Measurements from ENCODE around the gene XDH. TPM values are rescaled to one million over a fixed set of nuclear protein-coding genes. Genes with fewer than 3 reads are reported as not detected.

Gene XDH
- total RNA-seq, 1 experiment from 2014 or later, result 0.08 TPM

- no peak overlapping the region for H3K27ac ChIP-seq (ENCODE audit: low read length)
- CTCF ChIA-PET, result no interaction called here
- DNase-seq (ENCODE audit: low read depth, low spot score), result no peak
- H3K4me3 ChIP-seq (ENCODE audit: low read depth in 2 of 2, low read length in 2 of 2), result peak overlapping the region; percentile 3 to 17; a peak in 2 of 4 replicates
- intact Hi-C loops (cut with micrococcal nuclease; ENCODE audit: unreplicated experiment) (no loop called here), in situ Hi-C loops (cut with HindIII; ENCODE audit: low pct_unique_long_range_greater_than_20kb, low sequenced_read_pairs) (no loop called here)
- ATAC-seq, result no peak; the same call in 1 of the 2 replicates
- no peaks in the 10 kb centered on the region for H3K4me1 ChIP-seq (ENCODE audit: control insufficient read depth, insufficient read depth, low read length)
- POLR2A ChIA-PET, result no interaction called here
- no TSS peak for BruUV-seq (replicated peaks)
- H3K27me3 ChIP-seq (ENCODE audit: control insufficient read depth, insufficient read depth, low read length), result peaks cover 3% of the 10 kb centered on the region; the same call in 1 of the 2 replicates
- no peak for TF ChIP-seq REST (IDR thresholded peaks at IDR 0.05; ENCODE audit: insufficient read depth in 1 of 2, low read depth in 2 of 2, low read length in 1 of 2)
- no peak for TF ChIP-seq POLR2AphosphoS5 (IDR thresholded peaks at IDR 0.05; ENCODE audit: low read depth, low read length)
- TF ChIP-seq SIN3A (IDR thresholded peaks at IDR 0.05; ENCODE audit: borderline replicate concordance, insufficient read depth, low read depth, low read length), result no peak
- no peak for TF ChIP-seq TCF7L2 (IDR thresholded peaks at IDR 0.05; ENCODE audit: low read depth, low read length)
- H3K9me3 ChIP-seq (ENCODE audit: control insufficient read depth, insufficient read depth, low read depth, low read length), result no peaks in the 10 kb centered on the region
- H3K36me3 ChIP-seq (ENCODE audit: control insufficient read depth, insufficient read depth, low read length), result no peaks in the 10 kb centered on the region
Observed at GRCh38 chr2:31324016-31324633, 90.4 kb downstream of the XDH start.

GRCh38 chr2:31322371-31322770 lies 92.2 kb downstream of the XDH start:
- ChIA-PET CTCF (no interaction called here), POLR2A (no interaction called here)
- Histone ChIP-seq H3K4me3 (ENCODE audit: low read depth in 2 of 2, low read length in 2 of 2) (no peak overlapping the region), H3K27me3 (ENCODE audit: control insufficient read depth, insufficient read depth, low read length) (peaks cover 3% of the 10 kb centered on the region; the same call in 1 of the 2 replicates), H3K27ac (ENCODE audit: low read length) (no peak overlapping the region), H3K4me1 (ENCODE audit: control insufficient read depth, insufficient read depth, low read length) (no peaks in the 10 kb centered on the region), H3K36me3 (ENCODE audit: control insufficient read depth, insufficient read depth, low read length) (no peaks in the 10 kb centered on the region), H3K9me3 (ENCODE audit: control insufficient read depth, insufficient read depth, low read depth, low read length) (no peaks in the 10 kb centered on the region)
- intact Hi-C loops (cut with micrococcal nuclease; ENCODE audit: unreplicated experiment) (no loop called here), in situ Hi-C loops (cut with HindIII; ENCODE audit: low pct_unique_long_range_greater_than_20kb, low sequenced_read_pairs) (no loop called here)
- no TSS peak for BruUV-seq (replicated peaks)
- ATAC-seq (no peak), DNase-seq (ENCODE audit: low read depth, low spot score) (no peak)
- TF ChIP-seq REST (IDR thresholded peaks at IDR 0.05; ENCODE audit: insufficient read depth in 1 of 2, low read depth in 2 of 2, low read length in 1 of 2) (no peak), POLR2AphosphoS5 (IDR thresholded peaks at IDR 0.05; ENCODE audit: low read depth, low read length) (no peak), TCF7L2 (IDR thresholded peaks at IDR 0.05; ENCODE audit: low read depth, low read length) (no peak), CTCF (IDR thresholded peaks at IDR 0.05) (no peak), SIN3A (IDR thresholded peaks at IDR 0.05; ENCODE audit: borderline replicate concordance, insufficient read depth, low read depth, low read length) (no peak)

Data from Panc1 (cell line).